GM19239 (cell line): ENCODE measurements around the gene AK2.
"Not testable (repeated sequence)": the region's sequence is repeated elsewhere in the genome, so short reads cannot be mapped to it uniquely, and the experiment has no call there.

Source experiments
- DNase-seq: peaks from one replicate; pipeline ENCODE4 v3.0.0; 2011; ENCODE audit warnings: low spot score; ENCODE audit not compliant: insufficient read length
- FAIRE-seq: peaks from 2 replicates; lab custom pipeline; 2011; peaks lifted over from hg19 to GRCh38; lab: Jason Lieb, UNC

AK2 gene

GRCh38 chr1:33025761-33026160 lies 10.9 kb downstream of the AK2 start:
- FAIRE-seq (no peak), DNase-seq (no peak)

GRCh38 chr1:33025180-33025569 lies 11.5 kb downstream of the AK2 start:
- FAIRE-seq (peak; percentile 14), DNase-seq (no peak)

- FAIRE-seq, DNase-seq: not testable (repeated sequence)
These were observed 12.1 kb downstream of the AK2 start for GRCh38 chr1:33024430-33025179.

GRCh38 chr1:33022650-33023200 lies 14.0 kb downstream of the AK2 start:
- DNase-seq, result no peak
- no peak for FAIRE-seq

- no peak for DNase-seq
- no peak for FAIRE-seq
These were observed 14.9 kb downstream of the AK2 start for GRCh38 chr1:33021567-33022431.

GRCh38 chr1:33018112-33018511 lies 18.6 kb downstream of the AK2 start:
- no peak for DNase-seq
- no peak for FAIRE-seq

GRCh38 chr1:33017175-33017574 lies 19.5 kb downstream of the AK2 start:
- FAIRE-seq, result no peak

GRCh38 chr1:33015216-33015615 lies 21.5 kb downstream of the AK2 start:
- DNase-seq (no peak), FAIRE-seq (no peak)

More at GRCh38 chr1:33017175-33017574, 19.5 kb downstream of the AK2 start:
- DNase-seq, result no peak

GRCh38 chr1:33014464-33015163 lies 22.1 kb downstream of the AK2 start:
- no peak for DNase-seq
- FAIRE-seq, result no peak

GRCh38 chr1:33013791-33014190 lies 22.9 kb downstream of the AK2 start:
- no peak for DNase-seq
- FAIRE-seq, result no peak

- DNase-seq (no peak), FAIRE-seq (no peak)
These were observed 24.5 kb downstream of the AK2 start for GRCh38 chr1:33012165-33012564.

- DNase-seq, result no peak
- no peak for FAIRE-seq
These were observed 25.6 kb downstream of the AK2 start for GRCh38 chr1:33010932-33011731.

GRCh38 chr1:33009561-33009960 lies 27.1 kb downstream of the AK2 start:
- FAIRE-seq (no peak), DNase-seq (no peak)

- no peak for FAIRE-seq
- DNase-seq, result no peak
These were observed 28.4 kb downstream of the AK2 start for GRCh38 chr1:33008051-33008914.

GRCh38 chr1:33007190-33008050 lies 29.3 kb downstream of the AK2 start:
- FAIRE-seq (no peak), DNase-seq (no peak)

- no peak for DNase-seq
- no peak for FAIRE-seq
These were observed 30.8 kb downstream of the AK2 start for GRCh38 chr1:33005838-33006421.

- DNase-seq, result no peak
- FAIRE-seq, result no peak
These were observed 31.4 kb downstream of the AK2 start for GRCh38 chr1:33005117-33005837.
